HG03095 (cell line): Measurements from ENCODE around the gene DENND2A.
"Not testable (repeated sequence)": the region's sequence is repeated elsewhere in the genome, so short reads cannot be mapped to it uniquely, and the experiment has no call there.

ENCODE experiments used
- ATAC-seq: cut with Tn5 transposase; IDR thresholded peaks from one replicate; pipeline ENCODE4 v1.9.1; 2021; ENCODE audit warnings: moderate library complexity; ENCODE audit not compliant: unreplicated experiment

DENND2A gene

DNA sequence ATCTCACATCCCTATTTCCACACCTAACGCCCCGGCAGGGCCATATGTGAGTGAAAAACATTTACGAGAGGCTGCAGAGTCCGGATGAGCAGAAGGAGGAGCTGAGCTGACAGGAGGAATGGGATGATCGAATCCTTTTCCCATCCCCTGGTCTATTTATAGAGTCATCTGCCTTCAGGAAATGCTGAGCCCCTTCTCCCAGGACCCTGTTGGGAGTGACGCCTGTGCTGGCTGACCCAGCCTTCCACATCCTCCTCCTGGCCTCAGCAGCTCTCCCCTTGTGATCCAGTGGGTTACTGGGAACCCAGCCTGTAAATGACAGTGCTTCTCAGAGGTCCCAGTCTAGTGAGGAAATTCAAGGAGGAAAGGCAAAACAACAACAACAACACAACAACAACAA is 16.6 kb downstream of the DENND2A start:
- no peak for ATAC-seq

DNA sequence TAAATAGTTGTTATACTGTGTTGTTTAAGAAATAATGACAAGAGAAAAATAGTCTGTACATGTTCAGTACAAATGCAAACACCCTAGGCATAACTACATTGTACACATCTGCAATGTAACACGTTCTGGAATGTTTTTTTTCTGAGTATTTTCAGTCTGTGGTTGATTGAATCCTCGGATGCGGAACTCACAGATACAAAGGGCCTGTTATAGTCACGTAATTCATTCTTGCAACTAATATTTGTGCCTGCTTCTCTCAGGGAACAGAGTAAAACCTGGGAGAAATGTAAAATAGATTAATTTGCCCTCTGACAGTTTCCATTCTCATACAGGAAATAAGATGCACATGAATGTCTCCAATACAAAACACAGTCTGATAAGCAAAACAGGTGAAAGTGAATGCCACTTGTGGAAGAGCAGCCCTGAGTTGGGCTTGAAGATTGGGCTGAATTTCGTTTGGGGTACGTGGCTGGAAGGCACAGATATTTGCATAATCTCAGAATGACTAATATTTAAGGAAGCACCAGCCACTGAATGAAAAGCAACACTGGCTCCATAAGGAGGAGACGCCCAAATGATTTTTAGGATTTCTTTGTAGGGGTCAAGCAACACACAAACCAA is 19.1 kb downstream of the DENND2A start:
- no peak for ATAC-seq

DNA sequence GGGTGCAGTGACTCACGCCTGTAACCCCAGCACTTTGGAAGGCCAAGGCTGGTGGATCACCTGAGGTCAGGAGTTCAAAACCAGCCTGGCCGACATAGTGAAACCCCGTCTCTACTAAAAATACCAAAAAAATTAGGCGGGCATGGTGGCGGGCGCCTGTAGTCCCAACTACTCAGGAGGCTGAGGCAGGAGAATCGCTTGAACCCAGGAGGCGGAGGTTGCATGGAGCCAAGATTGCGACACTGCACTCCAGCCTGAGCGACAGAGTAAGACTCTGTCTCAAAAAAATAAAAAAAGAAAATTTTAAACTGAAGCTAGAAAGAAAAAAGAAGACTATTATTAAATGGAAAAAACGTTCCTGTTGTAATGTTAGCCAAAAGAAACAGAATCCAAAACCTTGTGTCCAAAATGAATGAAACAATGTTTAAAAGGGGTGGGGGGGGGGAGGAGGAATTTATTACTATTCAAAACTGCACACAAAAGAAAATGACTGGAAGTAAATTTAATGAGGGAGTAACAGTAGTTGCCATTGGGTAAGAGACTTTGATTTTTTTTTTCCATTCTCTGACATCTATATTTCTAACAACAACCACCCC is 20.6 kb downstream of the DENND2A start:
- ATAC-seq: not testable (repeated sequence)

DNA sequence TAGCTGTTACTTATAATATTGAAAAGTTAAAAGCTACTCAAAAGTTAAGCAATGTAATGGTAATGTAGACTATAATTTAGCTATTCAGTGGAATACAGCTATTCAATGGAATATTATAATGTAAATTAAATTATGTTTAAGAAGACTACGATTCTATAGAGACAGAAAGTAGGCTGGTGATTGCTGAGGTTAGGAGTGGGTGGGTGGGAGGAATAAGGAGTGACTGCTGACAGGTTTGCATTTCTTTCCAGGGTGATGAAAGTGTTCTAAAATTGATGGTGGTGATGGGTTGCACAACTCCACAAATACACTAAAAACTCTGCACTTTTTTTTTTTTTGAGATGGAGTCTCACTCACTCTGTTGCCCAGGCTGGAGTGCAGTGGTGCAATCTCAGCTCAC is 21.4 kb downstream of the DENND2A start:
- no peak for ATAC-seq

DNA sequence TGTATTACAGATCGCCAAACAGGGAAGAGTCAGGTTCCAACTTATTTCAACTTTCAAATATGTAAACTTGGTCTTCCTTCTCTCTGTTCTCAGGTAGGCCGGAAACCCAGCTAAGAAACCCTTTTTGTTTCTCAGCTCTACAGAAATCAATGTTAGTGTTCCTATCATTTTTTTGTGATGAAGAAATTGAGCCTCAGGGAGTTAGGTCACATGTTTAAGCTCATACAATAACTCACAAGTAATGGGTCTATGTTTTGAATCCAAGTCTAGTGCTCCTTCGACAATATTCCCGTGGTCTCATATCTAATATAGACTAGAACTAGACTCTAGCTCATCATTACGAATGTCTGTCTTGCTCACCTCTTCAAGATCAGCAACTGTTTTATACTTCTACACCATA is 22.3 kb downstream of the DENND2A start:
- ATAC-seq: no peak

DNA sequence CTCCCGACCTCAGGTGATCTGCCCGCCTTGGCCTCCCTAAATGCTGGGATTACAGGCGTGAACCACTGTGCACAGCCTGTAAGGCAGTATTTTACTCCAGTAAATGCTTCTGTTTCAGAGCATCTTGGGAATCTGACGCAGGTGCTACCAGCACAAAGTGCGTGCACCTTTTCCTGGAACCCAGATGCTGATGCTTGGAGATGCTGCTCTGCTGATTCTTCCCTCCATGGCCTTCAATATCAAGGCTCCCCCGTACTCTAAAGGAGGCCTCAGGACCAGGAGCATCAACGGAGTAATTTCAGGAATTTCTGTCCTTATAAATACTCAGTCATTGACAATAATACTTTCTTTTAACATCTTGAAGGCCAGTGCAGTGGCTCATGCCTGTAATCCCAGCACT is 23.5 kb downstream of the DENND2A start:
- no peak for ATAC-seq

DNA sequence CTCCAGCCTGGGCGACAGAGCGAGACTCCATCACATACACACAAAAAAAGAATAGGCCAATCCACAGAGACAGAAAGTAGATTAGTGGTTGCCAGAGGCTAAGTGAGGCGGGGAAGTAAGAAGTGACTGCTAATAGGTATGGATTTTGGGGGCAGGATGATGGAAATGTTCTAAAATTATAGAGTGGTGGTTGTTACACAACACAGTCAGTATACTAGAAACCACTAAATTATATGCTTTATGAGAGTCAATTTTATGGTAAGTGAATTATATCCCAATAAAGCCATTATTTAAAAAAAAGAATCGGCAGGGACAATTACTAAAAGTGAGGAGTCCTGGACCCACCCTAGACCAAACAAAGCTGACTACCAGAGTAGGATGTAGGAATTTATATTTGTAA is 24.3 kb downstream of the DENND2A start:
- ATAC-seq: no peak

DNA sequence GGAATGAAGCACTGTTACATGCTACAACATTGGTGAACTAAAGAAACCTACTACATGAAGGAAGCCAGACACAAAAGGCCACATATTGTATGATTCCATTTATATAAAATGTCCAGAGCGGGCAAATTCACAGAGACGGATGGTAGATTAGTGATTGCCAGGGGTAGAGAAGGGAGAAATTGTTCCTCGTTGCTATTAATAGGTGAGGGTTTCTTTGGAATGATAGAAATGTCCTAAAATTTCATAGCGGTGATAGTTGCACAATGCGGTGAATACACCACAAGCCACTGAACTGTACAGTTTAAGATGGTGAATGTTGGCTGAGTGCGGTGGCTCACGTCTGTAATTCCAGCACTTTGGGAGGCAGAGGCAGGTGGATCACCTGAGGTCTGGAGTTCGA is 29.0 kb downstream of the DENND2A start:
- ATAC-seq: no peak

DNA sequence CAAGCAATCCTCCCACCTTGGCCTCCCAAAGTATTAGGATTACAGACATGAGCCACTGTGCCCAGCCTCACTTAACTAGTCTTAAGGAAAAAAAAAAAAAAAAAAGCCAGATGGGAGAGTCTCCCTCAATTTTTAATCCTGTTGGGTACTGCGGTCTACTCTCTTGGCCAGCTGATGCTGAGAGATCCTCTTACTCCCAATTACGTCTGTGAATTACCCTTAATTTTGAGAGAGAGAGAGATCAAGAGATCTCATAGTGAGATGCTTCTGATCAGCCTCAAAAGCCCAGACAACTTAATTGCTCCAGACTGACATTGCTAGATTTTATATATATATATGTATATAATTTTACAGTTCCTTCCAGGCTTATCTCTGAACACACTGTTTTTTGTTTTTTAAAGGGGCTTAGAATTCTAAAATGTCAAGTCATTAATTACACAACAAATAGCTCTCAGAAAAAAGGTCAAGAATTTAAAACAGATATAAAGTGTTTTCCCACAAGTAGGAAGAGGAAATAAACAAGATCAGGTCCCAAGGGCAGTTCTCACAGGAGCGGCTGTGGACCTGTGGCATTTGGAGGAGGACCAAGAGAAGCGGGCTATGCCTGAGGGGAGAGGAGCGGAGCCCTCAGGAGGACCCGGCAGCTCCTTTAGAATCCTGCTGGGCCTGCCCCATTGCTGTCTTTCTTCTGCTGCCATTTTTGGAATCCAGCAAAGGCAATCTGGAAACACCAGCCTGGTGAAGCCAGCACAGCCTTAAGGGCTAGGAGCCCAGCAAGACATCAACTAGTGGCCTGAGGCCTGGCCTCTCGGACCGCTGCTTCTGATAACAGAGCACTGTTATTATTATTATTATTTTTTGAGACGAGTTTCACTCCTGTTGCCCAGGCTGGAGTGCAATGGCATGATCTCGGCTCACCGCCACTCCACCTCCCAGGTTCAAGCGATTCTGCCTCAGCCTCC is 30.1 kb downstream of the DENND2A start:
- ATAC-seq: no peak

DNA sequence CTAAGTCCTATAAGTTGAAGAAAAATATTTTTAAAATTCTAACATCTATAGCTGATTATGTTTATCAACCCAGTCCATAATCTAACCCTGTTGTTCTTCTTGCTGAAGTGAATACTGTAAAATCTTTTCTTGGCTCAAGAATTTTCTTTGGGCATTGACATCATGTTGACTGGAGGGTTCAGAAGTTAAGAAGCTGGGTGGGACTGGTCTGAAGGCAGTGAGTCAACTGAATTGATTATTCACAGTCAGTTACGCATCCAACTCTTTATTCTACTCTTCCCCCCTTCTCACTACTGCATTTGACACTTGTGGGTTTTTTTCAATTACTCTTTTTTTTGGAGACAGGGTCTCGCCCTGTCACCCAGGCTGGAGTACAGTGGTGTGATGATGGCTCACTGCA is 31.0 kb downstream of the DENND2A start:
- ATAC-seq: no peak

DNA sequence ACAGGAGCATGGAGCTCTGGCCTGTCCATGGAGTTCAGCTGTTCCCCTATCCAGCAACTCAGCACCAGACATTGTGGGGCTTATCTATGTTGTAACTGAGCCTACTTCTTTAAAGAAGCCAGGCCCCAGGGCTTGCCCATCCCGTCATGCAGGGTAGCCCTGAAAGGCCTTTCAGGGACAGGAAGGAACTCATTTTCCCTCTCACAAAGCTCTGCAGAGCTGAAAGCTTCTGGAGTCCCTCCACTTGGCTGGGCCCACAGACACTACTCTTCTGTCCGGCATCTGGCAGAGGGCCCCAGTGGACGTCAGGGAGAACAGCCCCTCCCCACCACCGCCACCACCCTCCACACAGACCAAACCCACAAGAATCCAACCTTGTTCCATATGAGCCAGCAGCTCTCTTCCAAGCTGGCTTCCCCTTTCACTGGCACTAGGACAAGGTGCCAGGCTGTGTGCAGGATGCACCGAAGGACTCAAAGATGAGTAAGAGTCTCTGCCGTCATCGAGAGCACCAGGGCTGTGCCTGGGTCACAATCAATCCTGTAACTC is 33.1 kb downstream of the DENND2A start:
- ATAC-seq: no peak

DNA sequence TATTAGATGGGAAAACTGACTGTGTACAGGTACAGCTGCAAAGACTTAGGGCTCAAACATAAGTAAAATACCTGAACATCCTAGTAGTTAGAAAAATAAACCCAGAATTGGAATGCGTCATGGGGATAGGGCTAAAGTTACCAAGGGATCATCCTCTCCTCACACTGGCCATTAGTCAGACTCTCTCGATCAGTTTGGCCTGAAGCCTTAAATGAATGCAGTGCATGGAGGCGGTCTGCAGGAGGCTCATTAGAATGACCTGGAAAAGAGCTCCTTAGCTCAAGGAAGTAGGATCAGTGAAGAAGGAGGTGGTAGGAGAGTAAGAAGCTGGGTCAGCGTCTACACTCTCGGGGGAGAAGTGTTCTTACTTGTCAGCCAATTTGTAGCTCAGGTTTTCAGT is 35.3 kb downstream of the DENND2A start:
- ATAC-seq: no peak

DNA sequence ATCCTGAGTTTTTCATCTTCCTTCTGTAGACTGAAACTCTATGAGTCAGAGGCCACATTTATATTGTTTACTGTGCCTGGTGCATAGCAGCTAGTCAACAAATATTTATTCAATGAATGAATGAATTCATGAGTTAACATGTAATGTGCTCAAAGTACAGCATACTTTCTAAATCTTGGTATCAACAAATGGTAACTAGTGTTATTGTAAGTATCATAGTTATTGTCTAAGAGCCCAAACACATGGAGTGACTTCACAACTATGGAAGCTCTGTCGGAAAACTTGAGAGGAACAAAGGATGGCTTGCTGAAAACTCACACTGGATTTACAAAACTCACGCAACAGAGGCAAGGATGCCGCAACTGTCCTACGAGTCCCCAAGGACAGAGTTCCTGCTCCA is 35.9 kb downstream of the DENND2A start:
- ATAC-seq: no peak

DNA sequence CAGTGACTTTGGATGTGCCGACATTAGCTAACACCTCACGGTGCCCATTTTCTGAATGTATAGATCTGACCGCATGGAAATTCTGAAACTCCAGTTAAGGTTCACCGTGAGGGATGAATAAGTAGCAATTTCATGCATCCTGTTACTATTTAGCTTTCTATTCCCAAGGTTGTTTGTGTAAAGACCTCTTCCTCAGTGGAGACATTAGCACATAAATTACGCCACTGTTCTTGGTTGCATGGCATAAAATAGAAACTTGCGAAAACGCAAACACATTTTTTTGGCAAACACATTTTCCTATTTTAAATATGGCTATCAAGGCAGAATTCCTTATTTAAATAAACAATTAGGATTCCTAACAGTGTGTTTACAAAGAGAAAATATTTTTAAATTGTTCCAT is 36.5 kb downstream of the DENND2A start:
- ATAC-seq: no peak

DNA sequence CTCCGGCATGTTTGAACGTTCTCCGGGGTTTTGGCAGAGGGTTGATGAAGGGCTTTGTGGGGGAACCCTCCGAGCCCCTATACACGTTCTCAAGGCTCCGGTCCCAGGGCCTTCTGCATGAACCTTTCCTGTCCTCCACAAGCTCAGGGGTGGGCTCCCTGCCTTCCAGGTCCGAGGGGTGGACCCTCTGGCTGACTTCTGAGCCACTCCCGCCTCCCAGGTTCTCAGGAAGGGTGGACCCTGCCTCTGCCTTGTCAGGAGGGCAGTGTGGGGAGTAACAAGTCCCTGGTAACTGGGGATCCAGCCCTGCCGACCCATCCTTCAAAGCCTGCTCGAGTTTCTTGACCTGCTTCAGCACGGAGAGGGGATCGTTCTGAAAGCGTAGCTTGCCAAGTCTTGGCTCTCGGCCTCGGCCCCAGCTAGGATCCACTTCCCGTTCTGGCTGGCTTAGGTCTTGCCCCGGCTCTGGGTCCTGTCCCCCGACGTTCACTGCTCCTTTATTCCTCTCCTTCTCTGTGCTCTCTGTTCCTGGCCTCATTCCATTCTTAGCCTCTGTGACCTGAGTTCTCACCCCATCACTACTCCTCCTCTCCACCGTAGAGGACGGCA is 38.9 kb downstream of the DENND2A start:
- no peak for ATAC-seq

DNA sequence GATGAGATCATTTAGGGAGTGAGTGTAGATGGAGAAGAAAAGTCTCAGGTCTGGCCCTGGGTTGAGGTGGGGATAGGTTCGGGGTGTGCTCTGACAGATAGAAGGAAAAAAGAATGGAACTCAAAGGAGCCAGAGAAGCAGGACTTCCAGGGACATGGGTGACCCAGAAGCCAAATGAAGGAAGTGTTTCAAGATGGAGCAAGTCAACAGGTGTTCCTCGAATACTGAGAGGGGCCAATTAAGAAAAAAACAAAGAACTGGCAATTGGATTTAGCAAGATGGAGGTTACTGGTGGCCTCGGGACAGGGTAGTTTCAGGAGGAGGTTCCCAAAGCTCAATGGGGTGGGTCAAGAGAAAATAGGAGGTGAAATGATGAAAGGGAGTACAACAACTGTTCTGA is 40.3 kb downstream of the DENND2A start:
- ATAC-seq: no peak

DNA sequence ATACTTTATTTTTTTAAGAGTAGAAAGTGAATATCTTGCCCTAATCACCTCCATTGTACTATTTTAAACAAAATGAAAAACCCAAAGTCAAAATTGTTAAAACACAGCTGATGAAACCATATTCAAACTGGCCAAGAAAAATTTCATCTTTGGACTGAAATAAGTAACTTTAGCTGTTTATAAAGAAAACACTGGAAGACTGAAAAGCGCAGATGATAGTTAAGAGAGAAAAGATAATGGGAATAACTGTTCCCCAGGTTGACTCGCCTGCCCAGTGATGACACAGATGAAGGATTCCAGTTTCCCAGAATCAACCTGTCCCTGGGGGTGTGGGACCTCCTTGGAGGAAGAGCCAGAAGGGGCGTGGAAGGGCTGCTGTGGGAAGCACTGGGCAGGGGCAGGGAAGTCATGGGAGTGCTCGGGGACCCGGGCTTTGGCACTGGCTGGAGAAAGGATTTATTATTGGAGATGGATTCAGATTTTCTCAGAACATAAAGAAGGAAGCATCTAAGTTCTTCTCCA is 43.1 kb downstream of the DENND2A start:
- ATAC-seq: no peak

DNA sequence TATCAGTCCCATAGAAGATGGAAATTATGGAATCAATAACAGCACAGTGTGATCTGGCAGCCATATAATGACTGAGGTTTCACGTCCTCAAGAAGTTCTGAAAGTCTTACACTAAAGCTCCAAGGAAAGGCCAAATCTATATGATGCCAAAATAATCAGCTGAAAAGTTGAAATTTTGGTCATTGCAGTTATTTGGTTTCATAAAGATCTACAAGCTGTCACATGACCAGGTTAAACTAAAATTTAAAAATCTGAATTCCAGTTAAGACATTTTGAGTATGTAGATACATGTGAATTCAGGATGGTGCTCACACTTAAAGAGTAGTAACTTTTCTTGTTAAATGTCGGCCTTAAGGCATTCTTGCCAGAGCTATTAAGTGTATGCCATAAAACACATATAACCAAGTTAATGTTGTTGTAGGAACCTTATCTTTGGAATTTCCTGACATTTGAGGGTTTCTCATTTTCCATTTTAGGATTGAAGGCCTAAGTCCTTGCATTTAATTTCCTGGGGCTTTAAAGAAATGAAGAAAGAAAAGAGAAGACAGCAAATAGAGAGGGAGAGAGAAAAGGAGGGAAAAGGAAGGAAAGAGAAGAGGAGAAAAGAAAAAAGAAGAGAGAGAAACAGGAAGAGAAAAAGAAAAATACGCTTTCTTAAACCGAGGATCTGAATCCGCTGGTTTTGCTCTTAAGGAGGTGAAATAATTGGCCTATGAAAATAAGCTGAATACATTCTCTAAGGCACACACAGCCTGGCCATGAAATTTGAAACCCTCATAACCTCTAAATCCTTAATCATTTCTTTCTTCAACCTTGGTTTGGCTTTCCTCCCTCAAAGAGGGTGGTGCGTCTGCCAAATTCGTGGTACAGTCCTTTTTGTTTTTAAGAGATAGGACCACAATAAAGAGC is 43.8 kb downstream of the DENND2A start:
- no peak for ATAC-seq

DNA sequence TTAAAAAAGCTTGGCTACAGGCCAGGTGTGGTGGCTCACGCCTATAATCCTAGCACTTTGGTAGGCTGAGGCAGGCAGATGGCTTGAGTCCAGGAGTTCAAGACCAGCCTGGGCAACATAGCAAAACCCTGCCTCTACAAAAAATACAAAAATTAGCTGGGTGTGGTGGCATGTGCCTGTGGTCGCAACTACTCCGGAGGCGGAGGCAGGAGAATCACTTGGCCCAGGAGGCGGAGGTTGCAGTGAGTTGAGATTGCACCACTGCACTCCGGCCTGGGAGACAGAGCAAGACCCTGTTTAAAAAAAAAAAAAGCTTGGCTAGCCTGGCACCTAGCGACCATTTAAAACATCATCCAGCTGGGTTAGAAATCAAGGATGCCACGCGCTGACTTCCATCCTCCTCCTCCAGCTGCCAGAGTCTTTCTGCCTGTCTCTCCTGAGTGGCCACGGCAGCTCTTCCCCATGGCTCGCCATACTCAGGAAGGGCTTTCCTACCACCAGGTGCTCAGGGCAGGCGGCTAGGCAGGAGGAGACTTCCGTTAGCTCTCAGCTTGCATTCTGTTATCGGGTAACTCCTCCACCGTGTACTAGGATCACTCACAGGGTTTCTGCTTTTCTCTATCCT is 45.0 kb downstream of the DENND2A start:
- no peak for ATAC-seq
